DND-41 (cell line): ENCODE data around the gene AASDHPPT.
"Not testable (repeated sequence)": the region's sequence is repeated elsewhere in the genome, so short reads cannot be mapped to it uniquely, and the experiment has no call there.

Source experiments
- CTCF ChIP-seq: IDR thresholded peaks from 2 replicates; pipeline ENCODE4 v1.5.1; 2012; ENCODE audit warnings: borderline replicate concordance, low read length, moderate library complexity, mild to moderate bottlenecking; ENCODE audit not compliant: poor library complexity, severe bottlenecking; ENCODE audit errors: extremely low read depth
- EZH2 ChIP-seq: IDR thresholded peaks from 3 replicates; pipeline ENCODE4 v1.6.1; 2012; ENCODE audit warnings: borderline replicate concordance, low read depth, mild to moderate bottlenecking, moderate library complexity, low read length, inconsistent platforms; ENCODE audit not compliant: severe bottlenecking

DNA sequence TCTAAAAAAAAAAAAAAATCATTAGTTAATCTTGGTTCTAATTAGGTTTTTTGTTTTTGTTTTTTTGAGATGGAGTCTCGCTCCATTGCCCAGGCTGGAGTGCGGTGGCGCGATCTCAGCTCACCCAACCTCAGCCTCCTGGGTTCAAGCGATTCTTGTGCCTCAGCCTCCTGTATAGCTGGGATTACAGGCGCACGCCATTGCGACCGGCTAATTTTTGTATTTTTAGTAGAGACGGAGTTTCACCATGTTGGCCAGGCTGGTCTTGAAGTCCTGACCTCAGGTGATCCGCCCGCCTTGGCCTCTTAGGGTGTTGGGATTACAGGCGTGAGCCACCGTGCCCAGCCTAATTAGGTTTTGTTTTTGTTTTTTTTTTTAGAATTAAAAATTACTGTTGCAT is 19.1 kb upstream of the AASDHPPT start:
- not testable (repeated sequence) for TF ChIP-seq CTCF, EZH2
